ENCODE data around the gene PPP6R1.
A peak's percentile ranks its signal among the peaks of the same experiment; 100 is the strongest.

Gene PPP6R1, protein sequence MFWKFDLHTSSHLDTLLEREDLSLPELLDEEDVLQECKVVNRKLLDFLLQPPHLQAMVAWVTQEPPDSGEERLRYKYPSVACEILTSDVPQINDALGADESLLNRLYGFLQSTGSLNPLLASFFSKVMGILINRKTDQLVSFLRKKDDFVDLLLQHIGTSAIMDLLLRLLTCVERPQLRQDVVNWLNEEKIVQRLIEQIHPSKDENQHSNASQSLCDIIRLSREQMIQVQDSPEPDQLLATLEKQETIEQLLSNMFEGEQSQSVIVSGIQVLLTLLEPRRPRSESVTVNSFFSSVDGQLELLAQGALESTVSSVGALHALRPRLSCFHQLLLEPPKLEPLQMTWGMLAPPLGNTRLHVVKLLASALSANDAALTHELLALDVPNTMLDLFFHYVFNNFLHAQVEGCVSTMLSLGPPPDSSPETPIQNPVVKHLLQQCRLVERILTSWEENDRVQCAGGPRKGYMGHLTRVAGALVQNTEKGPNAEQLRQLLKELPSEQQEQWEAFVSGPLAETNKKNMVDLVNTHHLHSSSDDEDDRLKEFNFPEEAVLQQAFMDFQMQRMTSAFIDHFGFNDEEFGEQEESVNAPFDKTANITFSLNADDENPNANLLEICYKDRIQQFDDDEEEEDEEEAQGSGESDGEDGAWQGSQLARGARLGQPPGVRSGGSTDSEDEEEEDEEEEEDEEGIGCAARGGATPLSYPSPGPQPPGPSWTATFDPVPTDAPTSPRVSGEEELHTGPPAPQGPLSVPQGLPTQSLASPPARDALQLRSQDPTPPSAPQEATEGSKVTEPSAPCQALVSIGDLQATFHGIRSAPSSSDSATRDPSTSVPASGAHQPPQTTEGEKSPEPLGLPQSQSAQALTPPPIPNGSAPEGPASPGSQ

DNA sequence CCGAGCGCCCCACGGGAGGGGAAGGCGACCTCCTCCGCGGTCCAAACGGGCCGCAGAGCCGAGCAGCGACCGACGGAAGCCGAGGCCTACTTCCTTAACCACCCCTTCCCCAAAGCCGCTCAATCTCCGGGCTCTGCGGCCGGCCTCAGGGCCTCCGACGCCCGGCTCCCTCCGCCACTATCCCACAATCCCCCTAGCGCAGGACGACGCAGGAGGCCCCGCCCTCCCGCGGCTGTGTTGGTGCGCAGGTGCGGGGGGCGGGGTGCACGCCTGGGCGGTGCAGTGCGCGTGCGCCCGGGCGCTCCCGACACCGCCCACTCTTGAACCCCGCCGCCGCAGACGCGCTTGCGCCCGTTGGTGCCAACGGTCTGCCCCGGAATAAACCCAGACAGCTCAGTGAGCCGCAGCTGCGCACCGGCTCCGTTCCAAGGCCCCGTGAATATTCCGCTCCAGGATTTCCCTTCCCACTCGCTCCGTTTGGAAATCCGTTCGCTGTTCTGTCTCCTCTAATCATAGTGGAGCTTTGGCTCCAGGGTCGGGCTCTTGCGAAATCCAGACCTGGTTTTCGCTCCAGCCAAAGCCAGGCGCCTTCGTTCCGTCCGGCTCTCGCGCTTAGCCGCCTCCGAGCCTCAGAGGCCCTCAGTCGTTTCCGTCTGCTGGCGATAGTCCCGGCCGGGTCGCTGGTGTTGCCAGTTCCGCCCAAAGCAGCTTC, at the start of gene PPP6R1:
Gene PPP6R1, minus strand, starts transcription at position 190 of the 712 bp plus-strand sequence. CDS start 11,914 bp downstream, outside the sequence.
- DNase-seq, result peak; percentile 96

DNA sequence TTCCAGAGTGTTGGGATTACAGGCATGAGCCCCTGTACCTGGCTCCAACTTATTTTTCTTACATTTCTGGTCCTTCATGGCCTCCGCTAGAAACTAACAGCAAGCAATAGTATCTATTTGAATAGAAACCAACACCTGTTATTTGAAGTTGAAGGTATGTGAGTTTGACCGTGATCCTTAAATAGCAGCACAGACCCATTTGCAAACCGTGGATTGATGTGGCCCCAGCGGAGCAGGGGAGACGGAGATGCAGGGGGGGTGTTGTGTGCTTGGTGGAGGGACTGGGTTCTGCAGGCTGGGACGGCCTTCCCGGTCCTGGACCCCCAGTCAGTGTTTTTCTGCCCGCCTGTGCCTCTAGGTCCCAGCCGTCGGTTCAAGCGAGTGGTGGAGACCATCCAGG, 49.5 kb upstream of the PPP6R1 start:
- DNase-seq, result no peak

DNA sequence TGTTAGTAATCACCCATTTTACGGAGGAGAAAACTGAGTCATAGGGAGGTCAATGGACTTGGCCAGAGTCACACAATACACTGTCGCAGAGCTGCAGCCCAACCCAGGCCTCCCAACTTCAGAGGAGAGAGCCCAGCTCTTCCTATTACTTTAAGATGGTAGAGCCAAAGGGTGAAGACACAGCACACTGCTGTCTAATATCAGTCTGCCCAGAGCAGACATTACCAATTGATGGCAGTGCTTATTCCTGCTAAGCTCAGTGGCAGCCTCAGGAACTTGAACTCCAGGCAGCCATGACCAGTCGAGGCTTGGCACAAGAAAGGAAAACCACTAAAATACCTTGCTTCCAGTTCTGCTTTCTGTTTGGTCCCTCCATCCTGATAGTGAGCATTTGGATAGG, 47.9 kb upstream of the PPP6R1 start:
- DNase-seq, result no peak

DNA sequence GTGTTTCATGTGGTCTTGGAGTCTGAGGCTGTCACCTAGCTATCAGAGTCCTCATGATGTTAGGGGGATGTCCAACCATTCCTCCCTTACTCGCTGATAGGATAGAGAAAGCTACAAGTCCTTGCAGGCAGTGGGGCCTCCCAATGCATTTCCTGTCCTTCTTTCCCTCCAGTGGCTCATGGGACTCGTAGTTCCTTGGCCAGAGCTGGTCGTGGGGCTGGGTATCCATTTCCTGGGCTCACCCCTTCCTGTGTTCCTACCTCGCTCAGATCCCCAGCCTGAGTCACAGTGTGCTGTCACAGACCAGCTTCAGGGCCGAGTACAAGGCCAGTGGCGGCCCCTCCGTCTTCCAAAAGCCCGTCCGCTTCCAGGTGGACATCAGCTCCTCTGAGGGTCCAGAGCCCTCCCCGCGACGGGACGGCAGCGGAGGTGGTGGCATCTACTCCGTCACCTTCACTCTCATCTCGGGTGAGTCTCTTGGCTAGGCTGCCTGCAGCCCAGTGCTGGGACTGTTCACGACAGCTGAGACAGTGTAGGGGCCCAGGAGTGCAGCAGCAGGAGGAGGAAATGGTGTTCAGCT, 47.3 kb upstream of the PPP6R1 start:
- DNase-seq, result no peak

DNA sequence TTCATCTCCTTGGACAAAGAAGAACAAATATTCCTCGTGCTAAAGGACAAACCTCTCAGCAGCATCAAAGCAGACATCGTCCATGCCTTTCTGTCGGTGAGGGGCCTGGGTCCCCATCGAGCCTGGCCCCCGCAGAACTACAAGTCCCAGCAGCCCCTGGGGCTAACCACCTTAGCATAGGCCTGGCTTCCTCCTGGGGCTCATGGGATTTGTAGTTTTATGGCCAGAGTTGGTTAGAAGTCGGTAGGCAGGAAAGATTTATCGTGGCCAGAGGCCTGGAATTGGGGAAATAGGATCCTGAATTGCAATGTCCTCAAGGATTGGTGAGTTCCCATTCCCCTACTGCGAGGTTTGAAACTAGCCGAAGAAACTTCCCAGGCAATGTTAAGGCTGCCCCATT, 46.7 kb upstream of the PPP6R1 start:
- DNase-seq, result peak; percentile 62

DNA sequence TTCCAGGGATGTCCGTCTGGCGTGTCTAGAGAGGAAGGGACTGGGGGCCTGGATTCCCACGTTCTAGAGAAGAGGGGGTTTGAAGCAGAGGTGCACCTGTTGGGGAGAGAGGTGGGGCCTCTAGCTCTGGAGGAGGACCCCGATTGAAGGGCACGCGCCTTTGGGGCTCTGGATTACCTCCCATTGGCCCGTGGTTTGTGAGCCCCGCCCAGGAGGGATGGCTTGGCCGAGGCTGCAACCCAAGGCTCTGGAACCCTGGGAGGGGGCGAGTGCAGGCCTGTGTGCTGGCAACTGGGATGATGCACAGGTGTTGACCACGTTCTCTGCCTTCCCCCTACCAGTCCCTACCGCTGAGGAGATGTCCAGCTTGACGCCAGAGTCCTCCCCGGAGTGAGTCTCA, 46.2 kb upstream of the PPP6R1 start:
- no peak for DNase-seq

DNA sequence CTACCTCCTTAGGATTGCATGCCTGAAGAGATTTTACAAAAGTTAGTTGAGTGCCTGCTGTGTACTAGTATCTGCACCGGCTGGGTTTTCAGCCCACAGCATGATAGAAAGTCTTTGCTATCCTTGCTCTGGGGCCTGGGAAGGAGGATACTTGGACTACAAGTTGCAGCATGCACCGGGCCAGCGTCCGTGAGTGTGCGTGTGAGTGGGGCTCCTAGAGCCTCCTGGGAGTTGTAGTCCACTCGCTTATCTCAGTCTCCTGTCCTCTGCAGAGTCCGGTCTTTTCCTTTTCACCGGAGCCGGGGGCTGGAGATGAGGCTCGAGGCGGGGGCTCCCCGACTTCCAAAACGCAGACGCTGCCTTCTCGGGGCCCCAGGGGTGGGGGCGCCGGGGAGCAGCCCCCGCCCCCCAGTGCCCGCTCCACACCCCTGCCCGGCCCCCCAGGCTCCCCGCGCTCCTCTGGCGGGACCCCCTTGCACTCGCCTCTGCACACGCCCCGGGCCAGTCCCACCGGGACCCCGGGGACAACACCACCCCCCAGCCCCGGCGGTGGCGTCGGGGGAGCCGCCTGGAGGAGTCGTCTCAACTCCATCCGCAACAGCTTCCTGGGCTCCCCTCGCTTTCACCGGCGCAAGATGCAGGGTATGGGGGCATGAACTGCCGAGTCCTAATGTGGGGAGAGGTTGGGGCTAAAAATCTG, 45.6 kb upstream of the PPP6R1 start:
- peak; percentile 9 for DNase-seq

DNA sequence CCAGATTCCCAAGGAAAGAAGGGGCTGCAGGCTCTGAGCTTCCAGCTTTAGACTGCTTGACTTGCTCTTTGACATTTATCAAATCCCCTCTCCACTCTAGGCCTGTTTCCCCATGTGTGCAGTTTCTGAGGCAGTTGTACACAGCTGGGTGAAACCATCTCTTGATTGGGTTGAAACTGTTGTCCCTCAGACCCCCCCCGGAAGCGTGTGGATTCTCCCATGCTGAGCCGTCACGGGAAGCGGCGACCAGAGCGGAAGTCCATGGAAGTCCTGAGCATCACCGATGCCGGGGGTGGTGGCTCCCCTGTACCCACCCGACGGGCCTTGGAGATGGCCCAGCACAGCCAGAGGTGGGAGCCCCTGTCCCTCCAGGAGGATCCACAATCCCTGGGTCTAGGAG, 44.7 kb upstream of the PPP6R1 start:
- DNase-seq, result no peak

DNA sequence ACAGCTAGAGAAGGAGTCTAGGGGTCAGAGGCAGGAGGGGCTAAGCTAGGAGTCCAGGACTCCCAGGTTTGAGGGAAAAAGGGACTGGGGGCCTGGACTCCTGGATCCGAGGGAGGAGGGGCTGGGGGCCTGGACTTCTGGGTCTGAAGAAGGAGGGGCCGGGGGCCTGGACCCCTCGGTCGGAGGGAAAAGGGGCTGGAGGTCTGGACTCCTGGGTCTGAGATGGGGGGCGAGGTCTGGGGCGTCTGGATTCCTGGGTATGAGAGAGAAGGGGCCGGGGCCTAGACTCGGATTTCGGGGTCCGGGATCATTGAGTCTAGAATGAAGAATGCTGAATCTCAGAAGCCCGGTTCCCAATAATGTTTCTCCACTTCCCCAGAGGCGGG, 43.5 kb upstream of the PPP6R1 start:
- DNase-seq, result no peak

DNA sequence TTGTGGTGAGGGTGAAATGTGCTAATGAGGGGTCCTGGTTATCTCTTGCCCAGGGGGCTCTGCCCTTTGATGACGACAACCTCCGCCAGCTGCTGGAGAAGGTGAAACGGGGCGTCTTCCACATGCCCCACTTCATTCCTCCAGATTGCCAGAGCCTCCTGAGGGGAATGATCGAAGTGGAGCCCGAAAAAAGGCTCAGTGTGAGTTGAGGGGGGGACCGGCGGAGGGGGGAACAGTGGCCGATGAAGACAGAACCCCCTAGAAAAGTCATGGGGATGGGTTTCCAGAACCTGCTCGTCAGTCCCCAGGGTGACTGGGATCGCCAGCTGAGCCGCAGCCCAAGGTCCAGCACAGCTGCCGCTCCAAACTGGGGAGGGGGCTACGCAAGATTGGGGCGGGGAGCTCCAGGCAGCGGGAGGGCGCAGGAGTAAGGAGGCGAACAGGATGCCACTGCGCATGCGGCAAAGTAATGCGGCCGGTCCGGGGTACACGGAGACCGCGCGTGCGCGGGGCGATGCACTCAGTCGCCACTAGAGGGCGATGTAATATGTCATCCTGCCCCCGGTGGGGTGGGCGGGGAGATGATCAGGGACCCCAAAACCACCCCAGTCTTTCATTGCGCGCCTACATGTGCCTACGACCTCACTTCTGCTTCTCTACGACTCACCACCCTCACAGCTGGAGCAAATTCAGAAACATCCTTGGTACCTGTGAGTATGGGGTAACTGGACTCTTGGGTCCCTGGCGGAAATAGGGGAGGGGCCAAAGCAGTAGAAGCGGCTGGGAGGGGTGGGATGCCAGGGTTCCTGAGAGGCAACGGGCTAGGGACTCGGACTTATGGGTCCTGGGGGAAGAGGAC, 42.9 kb upstream of the PPP6R1 start:
- peak; percentile 96 for DNase-seq

DNA sequence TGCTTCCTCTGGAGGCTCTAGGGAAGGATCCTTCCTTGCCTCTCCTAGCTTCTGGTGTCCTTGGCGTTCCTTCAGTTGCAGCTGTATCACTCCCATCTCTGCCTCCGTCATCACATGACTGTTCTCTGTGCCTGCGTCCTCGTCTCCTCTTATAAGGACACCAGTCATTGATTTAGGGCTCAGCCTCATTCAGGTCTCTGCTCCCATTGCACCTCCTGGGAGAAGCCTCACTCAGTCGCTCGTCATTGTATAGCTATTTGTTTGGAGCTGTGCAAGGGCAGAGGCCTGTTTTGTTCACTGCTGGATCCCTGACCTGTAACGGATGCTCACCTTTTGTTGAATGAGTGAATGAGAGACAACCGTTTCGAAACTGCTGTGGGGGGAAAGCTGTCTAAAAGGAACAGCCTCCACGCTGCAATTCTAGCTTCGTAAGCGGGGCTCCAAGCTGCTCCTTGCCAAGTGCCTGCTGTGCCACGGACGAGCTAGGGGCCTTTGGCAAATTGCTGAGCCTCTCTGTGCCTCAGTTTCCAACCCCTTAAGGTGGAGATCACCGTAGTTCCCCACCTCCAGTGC, 42.2 kb upstream of the PPP6R1 start:
- no peak for DNase-seq

DNA sequence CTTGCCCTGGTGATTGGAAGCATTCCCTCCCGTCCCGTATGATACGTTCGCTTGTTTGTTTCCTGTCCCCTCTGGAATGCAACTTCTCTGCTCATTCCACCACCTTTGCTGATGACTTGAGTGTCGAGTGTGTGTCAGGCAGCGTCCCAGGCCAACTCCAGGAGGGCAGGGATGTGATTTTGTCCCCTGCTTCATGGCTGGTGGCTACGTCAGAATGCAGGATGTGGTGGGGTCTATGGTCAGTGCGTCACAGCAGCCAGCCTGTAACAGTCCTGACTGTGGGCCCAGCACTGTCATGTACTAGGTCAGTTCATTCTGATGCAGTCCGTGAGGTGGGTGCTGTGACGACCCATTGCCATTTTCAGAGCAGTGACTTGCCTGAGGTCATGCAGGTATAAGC, 41.2 kb upstream of the PPP6R1 start:
- DNase-seq, result no peak

DNA sequence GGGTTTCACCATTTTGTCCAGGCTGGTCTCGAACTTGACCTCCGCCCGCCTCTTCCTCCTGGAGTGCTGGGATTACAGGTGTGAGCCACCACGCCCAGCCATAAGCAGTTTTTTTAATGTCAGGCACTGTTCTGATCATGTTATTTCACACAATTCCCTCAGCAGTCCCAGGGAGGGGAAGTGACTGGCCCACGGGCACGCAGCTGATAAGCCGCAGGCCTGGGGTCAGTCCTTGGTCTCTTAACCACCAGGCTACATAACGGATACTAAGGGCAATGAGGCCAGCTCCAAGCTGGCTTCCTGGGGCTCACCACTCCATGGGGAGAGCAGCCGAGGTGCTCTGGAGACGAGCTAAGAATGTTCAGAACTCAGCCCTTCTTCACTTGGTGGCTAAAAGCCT, 38.5 kb upstream of the PPP6R1 start:
- no peak for DNase-seq

DNA sequence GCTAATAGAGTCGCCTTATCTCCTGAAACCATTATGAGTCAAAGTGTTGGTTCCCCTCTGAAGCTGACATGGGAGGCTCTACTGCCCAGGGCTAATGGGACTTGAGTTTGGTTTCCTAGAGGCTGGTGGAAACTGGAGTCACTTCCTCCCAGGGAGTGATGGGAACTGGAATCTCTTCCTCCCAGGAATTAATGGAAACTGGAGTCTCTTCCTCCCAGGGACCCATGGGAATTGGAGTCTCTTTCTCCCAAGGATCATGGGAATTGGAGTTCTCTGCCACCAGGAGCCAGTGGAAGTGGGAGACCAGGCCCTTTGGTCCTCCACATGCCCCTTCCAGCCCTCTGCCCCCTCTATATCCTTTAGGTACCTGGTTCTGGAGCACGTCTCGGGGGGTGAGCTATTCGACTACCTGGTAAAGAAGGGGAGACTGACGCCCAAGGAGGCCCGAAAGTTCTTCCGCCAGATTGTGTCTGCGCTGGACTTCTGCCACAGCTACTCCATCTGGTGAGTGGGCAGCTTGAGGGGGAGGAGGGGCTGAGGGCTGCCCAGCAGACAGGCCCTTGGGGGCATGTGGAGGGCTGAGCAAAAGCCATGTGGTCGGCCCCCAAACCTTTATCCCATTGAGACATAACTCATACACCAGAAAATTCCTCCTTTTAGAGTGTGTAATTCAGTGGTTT, 30.4 kb upstream of the PPP6R1 start:
- no peak for DNase-seq

DNA sequence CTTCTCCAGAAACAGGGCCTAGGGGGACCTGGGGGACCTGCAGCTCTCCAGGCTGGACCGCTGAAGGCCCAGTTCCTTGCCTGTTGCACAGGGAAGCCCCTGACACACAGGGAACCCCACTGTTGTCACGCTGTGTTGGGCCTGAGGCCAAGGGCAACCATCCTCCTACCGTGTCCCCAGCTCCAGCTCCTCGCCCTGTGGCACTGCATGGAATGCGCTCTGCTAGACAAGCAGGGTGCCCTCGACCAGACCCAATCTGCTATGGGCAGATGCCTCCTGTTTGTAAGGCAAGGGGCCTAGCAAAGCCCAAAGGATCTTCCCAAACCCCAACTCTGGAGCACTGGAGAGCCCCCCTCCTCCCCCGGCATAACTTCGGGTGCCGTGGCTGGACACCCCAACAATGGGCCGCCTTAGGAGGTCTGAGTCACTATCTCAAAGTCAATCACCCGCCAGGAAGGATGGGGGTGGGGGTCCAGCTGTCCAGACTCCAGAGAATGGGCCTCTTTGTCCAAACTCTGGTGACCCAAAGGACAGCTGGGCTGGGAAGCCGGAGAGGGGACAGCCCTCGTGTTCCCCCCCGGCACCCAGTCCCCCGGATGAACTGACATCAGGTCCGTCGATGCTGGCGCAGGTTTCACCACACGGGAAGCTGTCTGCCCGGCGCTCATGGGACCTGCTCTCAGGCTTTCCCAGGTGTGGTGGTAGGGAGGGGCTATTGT, 28.7 kb upstream of the PPP6R1 start:
- DNase-seq, result no peak

DNA sequence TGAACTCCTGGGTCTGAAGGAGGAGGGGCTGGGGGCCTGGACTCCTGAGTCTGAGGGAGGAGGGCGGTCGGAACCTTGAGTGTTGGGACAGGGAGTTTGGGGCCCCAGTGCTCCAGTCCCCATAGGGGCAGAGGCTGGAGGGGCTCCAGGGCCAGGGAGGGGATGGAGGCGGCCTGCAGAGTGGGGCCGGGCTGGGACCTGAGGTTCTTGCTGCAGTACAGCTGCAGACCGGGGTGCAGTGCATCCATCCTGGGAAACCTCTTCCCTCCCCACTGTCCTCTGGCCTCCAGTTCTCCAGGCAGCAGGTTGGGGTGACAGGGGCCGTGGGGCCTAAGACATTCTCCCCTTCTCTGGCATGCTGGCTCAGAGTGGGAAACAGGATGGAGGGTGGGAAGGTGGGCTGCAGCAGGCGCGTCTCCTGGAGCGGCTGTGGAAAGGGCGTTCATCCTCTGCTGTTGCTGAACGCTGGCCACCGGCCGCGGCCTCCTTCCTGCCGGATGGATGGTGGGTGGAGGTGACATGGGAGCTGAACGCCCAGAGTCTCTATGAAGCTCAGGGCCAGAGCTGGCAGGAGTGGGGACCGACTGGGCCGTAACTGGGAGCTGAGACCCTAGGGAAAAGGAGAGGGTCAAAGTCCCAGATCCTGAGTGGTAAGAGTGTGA, 26.5 kb upstream of the PPP6R1 start:
- no peak for DNase-seq

DNA sequence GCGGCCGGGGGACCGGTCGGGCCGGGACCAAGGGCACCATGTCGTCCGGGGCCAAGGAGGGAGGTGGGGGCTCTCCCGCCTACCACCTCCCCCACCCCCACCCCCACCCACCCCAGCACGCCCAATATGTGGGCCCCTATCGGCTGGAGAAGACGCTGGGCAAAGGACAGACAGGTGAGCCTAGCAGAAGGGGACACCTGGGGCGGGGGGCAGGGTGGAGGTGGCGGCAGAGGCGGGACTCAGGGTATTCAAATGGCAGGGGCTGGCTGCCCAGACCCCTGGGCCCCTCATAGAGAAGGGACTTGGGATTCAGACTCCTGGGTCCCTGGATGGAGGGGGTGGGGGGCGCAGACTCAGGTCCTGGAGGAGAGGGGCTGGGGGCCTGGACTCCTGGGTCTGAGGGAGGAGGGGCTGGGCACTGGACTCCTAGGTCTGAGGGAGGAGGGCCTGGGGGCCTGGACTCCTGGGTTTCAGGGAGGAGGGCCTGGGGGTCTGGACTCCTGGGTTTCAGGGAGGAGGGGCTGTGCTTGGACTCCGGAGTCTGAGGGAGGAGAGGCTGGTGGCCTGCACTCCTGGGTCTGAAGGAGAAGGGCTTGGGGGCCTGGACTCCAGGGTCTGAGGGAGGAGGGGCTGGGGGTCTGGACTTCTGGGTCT, 25.7 kb upstream of the PPP6R1 start:
- no peak for DNase-seq

DNA sequence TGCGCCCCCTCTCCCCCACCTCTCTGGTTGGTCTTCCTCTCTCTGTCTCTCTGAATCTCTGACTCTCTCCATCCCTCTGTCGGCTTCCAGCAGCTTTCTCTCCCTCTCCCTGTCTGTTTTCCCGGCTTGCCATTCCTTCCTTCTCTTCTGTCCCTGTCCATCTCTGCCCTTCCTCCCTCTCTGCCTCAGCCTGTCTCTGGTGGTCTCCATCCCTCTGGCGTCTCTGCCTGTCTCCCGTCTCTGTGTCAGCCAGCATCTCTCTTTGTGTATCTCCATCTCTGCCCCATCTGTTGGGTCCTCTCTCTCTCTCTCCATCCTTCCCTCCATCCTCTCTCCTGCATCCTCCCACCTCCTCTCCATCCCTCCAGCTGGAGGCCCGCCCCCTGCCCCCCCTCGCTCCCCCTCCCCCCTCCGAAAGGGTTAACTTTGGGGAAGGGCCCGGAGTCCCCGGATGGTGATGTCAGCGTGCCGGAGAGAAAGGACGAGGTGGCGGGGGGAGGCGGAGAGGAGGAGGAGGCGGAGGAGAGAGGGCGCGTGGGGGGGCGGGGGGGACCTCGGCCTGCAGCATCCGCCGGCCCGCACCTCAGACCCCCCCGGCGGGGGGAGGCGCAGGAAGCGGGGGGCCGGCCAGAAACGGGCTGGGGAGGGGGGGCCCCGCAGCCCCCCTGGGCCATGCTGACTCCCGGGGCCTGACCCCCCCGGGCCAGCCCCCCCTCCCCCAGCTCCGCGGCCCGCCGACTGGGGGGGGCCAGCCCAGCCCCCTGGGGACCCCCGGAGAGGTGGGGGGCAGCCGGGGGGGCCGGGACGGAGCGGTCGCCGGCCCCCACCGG, 24.9 kb upstream of the PPP6R1 start, which contains the start of gene BRSK1:
Gene BRSK1, plus strand, starts transcription at position 450 of the 830 bp plus-strand sequence. CDS start 446 bp downstream, outside the sequence.
- DNase-seq, result peak; percentile 65

Measured in CD4-positive, alpha-beta T cell treated with Interleukin-6 for 4 hours (primary cell).